Lower leg skin (tissue), 3 donors: ENCODE measurements around the gene SYNRG.

ENCODE experiments used
- CTCF ChIP-seq, 3 donors: fragments of 450-650 bp; IDR thresholded peaks; one replicate each; pipeline ENCODE4 v1.5.1; 2016; ENCODE audit warnings: antibody characterized with exemption in 3 of 3, mild to moderate bottlenecking in 3 of 3, moderate library complexity in 2 of 3
- POLR2A ChIP-seq, 2 donors: fragments of 450-650 bp; IDR thresholded peaks; one replicate each; pipeline ENCODE4 v1.6.1; 2016 to 2017; ENCODE audit warnings: antibody characterized with exemption in 2 of 2, mild to moderate bottlenecking in 1 of 2, moderate library complexity in 1 of 2

- no peak for TF ChIP-seq POLR2A (IDR thresholded peaks at IDR 0.05)
- TF ChIP-seq CTCF (IDR thresholded peaks at IDR 0.05), result no peak
These were observed 121.1 kb downstream of the SYNRG start for GRCh38 chr17:37488009-37488604.
